ENCODE results near the gene CBX6.

DNA sequence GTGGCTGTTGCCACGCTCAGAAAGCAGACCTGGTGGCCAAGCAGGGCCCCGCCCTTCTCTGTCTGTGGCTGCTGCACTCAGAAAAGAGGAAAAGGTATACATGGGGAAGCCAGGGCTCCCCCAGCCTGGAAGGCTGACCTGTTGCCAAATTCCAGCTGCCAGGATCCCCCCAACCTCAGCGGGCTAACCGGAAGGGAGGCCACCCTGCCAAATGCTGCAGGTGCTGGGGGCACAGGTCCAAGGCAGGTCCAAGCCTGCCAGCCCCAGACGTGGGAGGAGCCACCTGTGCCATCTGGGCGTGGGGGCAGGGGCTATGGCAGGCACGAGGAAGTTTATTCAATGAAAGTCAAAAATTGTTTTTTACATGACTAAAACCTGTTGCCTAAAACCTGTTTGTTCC is 30.8 kb downstream of the CBX6 start:
- TF ChIP-seq, protein P1, sequence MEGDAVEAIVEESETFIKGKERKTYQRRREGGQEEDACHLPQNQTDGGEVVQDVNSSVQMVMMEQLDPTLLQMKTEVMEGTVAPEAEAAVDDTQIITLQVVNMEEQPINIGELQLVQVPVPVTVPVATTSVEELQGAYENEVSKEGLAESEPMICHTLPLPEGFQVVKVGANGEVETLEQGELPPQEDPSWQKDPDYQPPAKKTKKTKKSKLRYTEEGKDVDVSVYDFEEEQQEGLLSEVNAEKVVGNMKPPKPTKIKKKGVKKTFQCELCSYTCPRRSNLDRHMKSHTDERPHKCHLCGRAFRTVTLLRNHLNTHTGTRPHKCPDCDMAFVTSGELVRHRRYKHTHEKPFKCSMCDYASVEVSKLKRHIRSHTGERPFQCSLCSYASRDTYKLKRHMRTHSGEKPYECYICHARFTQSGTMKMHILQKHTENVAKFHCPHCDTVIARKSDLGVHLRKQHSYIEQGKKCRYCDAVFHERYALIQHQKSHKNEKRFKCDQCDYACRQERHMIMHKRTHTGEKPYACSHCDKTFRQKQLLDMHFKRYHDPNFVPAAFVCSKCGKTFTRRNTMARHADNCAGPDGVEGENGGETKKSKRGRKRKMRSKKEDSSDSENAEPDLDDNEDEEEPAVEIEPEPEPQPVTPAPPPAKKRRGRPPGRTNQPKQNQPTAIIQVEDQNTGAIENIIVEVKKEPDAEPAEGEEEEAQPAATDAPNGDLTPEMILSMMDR (IDR thresholded peaks at IDR 0.05): no peak
- TF ChIP-seq POLR2A (IDR thresholded peaks at IDR 0.05): no peak
